H1 (cell line): ENCODE measurements around the gene C17orf100. TPM values are rescaled to one million over a fixed set of nuclear protein-coding genes. Genes with fewer than 3 reads are reported as not detected.

ENCODE experiments used
- ASH2L ChIP-seq: fragments of 200-600, 300-600 bp; sonication (generic); IDR thresholded peaks from one replicate; pipeline ENCODE4 v1.7.1; 2017; ENCODE audit warnings: low read length
- ATF2 ChIP-seq: IDR thresholded peaks from 2 replicates; pipeline ENCODE4 v1.6.1; 2012; ENCODE audit warnings: low read length, inconsistent platforms
- CHD7 ChIP-seq: fragments of 300-600 bp; sonication (generic); IDR thresholded peaks from 2 replicates; pipeline ENCODE4 v1.7.1; 2012; ENCODE audit warnings: low read length, moderate library complexity, mild to moderate bottlenecking, inconsistent platforms; ENCODE audit not compliant: insufficient replicate concordance
- KDM1A ChIP-seq: fragments of 200-600, 300-600 bp; sonication (generic); IDR thresholded peaks from 2 replicates; pipeline ENCODE4 v1.7.1; 2016; ENCODE audit warnings: mild to moderate bottlenecking, low read length, borderline replicate concordance
- SAP30 ChIP-seq: fragments of 300-600 bp; sonication (generic); IDR thresholded peaks from 2 replicates; pipeline ENCODE4 v1.7.1; 2012; ENCODE audit warnings: low read length, moderate library complexity, mild to moderate bottlenecking, inconsistent platforms; ENCODE audit not compliant: insufficient read depth, insufficient replicate concordance
- SP1 ChIP-seq: IDR thresholded peaks from 2 replicates; pipeline ENCODE4 v1.6.1; 2011; ENCODE audit warnings: low read depth, low read length
- TEAD4 ChIP-seq: IDR thresholded peaks from 2 replicates; pipeline ENCODE4 v1.6.1; 2012; ENCODE audit warnings: low read depth, low read length, inconsistent platforms, mixed read lengths
- polyA plus RNA-seq, 7 experiments: library from polyadenylated mRNA; depleted of rRNA in 3 of 7; stranded (reverse) in 5 of 7; unstranded in 2 of 7; fragments of >200 nt in 5 of 7; fragments of 200-250 nt in 2 of 7; gene quantifications; 1 replicate in 5 of 7; 2 replicates in 1 of 7; 4 replicates in 1 of 7; pipeline versions ENCODE4 v1.2.1 to v1.2.3, GENCODE V29; 2011 to 2013; ENCODE audit warnings: missing spikeins in 2 of 7, mixed read lengths in 2 of 7
- total RNA-seq: library from RNA; stranded (reverse); fragmentation: NEBNext Ultra II Directional; extraction: Animal tissue kit (Norgen Biotek cat#: 25700); gene quantifications from 2 replicates; pipeline ENCODE4 v1.2.1, GENCODE V29; 2021

C17orf100 gene
- total and polyA plus RNA-seq, 2 of the 8 experiments (the other 6 are each of a cell fraction or from before 2014, with no cell fraction given) = 2.1 to 2.8 TPM

- TF ChIP-seq CHD7 (no peak), ASH2L (no peak), SAP30 (no peak), ATF2 (no peak), TEAD4 (no peak), SP1 (no peak), KDM1A (no peak)
Observed at GRCh38 chr17:6627019-6627418, 24.5 kb upstream of the C17orf100 start (continued).
